Bone marrow (tissue), 2 donors: ENCODE data around the gene EME2.

ENCODE experiments used
- DNase-seq, 2 donors: peaks; one replicate each; lab custom pipeline; 2025; lab: John Stamatoyannopoulos, UW

EME2 gene

DNA sequence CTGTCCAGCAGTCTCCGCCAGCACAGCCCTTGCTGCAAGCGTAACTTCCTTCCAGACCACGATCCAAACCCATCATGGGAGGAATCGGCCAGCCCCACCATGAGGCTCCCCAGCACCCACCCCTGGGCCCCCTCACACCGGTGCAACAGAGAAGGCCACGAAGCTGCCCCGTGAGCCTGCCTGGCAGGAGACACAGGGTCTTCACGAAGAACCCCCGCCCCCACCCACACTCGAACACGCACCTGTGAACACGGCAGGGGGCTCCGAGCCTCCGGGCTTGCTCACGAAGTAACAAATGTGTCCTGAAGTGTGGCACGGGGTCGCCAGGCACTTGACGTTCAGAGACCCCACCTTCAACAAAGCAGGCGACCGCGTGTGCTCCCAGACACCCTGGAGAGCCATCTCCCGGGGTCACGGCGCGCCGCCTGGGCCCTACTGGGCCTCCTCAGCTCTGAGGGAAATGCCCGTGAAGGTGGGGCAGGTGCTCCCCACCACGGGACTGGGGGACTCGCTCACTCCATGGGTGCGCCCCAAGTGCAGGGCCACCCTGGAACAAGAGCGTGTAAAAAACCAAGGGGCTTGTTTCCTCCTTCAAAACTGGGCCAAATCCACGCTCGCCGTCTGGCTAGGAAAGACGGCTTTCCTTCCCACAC lies 46.4 kb downstream of the EME2 start:
- DNase-seq: no peak

DNA sequence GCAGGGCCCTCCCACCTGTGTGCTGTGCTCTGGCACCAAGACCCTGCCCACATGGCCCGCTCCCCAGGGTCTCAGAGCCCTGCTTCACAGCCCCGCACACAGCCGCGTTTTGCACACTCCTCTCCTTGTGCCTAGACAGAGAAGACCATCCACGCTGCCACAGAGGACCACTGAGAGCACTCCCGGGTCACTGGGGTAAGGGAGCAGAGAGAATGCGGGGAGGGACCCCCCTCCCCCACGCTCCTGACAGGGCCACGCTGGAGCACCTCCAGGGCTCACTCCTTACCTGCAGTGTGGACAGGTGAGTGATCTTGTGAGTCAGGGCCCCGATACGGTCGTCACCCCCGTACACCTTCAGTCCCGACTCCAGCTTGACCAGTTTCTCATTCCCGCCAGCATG lies 47.0 kb downstream of the EME2 start:
- DNase-seq: no peak

DNA sequence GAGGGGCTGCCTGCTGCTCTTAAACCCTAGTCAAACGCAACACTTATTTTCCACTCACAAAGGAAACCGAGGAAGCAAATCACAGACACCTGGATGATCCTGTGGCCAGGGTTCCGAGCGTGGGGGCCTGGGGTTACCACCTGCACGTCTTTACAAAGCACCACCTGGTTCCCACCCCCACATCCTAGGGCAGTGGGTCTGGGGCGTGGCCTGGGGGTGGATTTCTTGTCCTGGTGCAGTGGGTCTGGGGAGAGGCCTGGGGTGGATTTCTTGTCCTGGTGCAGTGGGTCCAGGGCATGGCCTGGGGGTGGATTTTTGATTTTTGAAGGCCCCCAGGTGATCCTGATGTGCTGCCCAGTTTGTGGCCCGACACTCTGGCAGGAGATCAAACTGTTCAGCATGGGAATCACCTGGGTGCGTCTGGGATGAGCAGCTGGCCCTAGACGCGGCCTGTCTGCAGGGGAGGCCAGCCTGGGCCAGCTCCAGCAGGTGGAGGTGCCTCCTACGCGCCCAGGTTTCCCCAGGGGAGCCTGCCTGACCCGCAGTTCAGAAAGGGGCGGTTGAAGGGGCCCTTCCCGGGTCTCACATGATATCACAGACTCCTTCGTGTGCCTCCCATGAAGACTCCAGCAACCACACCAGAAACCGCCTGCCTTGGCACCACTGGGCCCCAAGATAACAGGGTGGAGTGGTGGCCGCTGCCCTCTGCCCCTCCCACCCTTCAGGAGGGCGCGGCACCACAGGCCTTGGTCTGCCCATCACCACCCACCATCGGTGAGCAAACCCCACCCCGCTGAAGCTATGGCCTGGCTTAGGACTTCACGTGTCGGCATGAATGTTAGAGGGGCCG lies 47.7 kb downstream of the EME2 start:
- no peak for DNase-seq

DNA sequence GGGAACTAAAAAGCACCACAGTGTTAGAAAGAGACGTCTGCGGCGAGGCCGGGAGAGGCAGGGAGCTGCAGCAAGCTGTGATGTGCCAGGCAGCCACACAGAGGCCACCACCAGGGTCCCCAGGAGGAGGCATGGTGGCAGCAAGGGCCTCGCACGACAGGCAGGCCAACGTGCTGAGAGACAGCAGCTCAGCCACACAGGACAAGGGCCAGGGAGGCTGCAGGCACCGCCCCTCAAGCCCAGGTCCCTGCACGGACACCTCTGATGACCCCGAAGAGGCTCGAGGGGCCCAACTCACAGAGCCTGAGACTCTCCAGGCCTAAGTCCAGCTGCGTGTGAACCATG lies 48.3 kb downstream of the EME2 start:
- no peak for DNase-seq

DNA sequence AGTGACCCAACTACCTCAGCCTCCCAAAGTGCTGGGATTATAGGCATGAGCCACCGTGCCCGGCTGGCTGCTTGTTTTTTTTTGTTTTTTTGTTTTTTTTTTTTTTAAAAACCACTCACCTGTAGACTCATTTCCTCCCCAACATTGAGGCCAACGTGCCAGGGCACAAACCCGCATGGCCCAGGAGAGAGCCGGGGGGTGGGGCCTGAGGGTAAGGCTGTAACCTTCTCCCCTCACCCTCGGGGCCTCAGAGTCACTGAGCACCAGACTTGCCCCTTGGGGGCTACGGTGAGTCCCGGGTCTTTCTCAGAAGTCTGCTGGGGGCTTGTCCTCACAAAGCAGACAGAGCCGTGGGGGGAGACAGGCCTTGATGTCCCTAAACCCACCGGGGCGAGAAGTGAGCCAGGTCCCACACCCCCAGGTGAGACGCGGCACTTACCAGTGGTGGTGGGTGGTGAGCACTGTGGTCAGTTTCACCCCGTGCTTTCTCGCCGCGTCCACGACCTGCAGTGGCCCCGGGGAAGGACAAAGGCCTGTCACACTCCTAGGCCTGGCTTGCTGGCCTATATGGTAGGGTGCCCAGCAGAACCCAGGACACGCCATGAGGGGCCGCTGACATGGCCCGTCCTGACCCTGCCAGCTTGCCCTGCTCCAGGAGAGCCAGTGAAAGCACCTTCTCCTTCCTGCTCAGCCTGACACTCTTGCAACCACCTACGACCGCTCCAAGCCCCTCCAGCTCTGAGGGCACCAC lies 49.4 kb downstream of the EME2 start:
- no peak for DNase-seq

DNA sequence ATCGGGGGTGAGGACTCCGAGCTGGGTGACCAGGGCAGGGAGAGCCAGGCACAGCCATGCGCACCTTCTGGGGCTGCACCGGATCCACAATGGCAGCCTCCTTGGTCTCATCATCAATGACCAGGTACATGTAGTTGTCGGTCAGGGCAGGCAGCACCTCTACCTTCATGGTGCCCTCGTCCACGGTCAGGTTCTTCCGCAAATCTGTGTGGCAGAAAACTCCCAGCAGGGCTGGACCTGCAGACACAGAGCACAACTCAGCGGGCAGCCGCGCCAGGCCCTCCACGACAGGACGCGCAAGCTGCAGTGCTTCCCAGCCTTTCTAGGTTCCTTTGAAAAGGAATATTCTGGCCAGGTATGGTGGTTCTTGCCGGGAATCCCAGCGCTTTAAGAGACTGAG lies 50.2 kb downstream of the EME2 start:
- DNase-seq: no peak

DNA sequence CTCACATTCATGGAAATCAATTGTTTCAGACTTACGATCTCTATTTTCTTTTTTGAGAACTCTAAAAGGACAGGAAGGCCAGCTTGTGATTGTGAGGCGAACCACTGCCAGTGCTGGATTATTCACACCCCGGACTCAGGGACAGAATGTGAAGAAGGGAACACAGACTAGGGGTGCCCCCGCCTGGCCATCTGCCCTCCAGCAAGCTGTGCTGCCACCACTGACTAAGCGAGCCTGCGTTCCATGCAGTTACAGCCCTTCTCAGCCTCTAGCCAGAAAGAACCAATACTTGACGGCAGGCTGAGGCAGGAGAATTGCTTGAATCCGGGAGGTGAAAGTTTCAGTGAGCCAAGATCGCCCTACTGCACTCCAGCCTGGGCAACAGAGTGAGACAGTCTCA lies 51.2 kb downstream of the EME2 start:
- DNase-seq: peak in 1 of 2 donors; percentile 8

DNA sequence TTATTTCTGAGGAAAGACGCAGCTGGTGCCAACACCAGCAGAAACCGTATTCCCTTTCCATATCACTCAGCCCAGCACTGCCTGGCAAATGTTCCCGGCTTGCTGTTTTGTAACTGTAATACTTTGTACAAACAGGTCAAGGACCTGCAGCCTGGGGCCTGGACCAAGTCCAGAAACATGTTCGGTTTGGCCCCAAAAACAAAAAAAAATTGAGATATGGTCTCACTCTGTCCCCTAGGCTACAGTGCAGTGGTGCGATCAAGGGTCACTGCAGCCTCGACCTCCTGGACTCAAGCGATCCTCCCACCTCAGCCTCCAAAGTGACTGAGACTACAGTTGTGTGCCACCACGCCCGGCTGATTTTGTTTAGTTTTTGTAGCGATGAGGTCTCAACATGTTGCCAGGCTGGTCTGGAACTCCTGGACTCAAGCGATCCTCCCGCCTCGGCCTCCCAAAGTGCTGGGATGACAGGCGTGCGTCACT lies 52.8 kb downstream of the EME2 start:
- DNase-seq: no peak
